Neutrophil (primary cell): ENCODE measurements around the gene PRKCQ.

Experiments
- H3K27ac ChIP-seq: fragments of 200-600 bp; sonication (generic); 2 replicates; pipeline ENCODE4 v1.5.1; 2016; ENCODE audit warnings: mild to moderate bottlenecking, moderate library complexity
- H3K27me3 ChIP-seq: fragments of 200-600 bp; sonication (generic); 2 replicates; pipeline ENCODE4 v1.6.0; 2016; ENCODE audit warnings: mild to moderate bottlenecking
- H3K36me3 ChIP-seq: fragments of 200-600 bp; sonication (generic); 2 replicates; pipeline ENCODE4 v1.5.1; 2017
- H3K4me1 ChIP-seq, 2 experiments: fragments of 200-600 bp in 1 of 2; sonication (generic) in 1 of 2; 1 replicate in 1 of 2; 2 replicates in 1 of 2; pipeline versions ENCODE4 v1.5.1 to v1.6.1; 2013 to 2016; ENCODE audit warnings: low read depth in 1 of 2, low read length in 1 of 2, mild to moderate bottlenecking in 1 of 2, moderate library complexity in 1 of 2; ENCODE audit not compliant: control insufficient read depth in 1 of 2, insufficient read depth in 1 of 2
- H3K4me3 ChIP-seq, 2 experiments: fragments of 200-600 bp in 1 of 2; sonication (generic) in 1 of 2; 1 replicate in 1 of 2; 2 replicates in 1 of 2; pipeline ENCODE4 v1.5.1; 2013 to 2016; ENCODE audit warnings: low read depth in 1 of 2, low read length in 1 of 2, mild to moderate bottlenecking in 1 of 2, moderate library complexity in 1 of 2
- H3K9me3 ChIP-seq: fragments of 200-600 bp; sonication (generic); 2 replicates; pipeline ENCODE4 v1.5.1; 2016
- CTCF ChIP-seq: fragments of 200-600 bp; sonication (generic); IDR thresholded peaks from 2 replicates; pipeline ENCODE4 v1.5.1; 2016; ENCODE audit warnings: antibody characterized with exemption

The PRKCQ gene

GRCh38 chr10:6499974-6500373 is 80.1 kb downstream of the PRKCQ start:
- Histone ChIP-seq H3K4me1 (peaks cover 7 to 9% of the 10 kb centered on the region in 2 experiments), H3K4me3 (no peak overlapping the region), H3K36me3 (no peaks in the 10 kb centered on the region), H3K27ac (no peak overlapping the region), H3K27me3 (no peaks in the 10 kb centered on the region), H3K9me3 (no peaks in the 10 kb centered on the region)
- TF ChIP-seq CTCF, result no peak

- H3K4me3 ChIP-seq, result no peak overlapping the region
- no peaks in the 10 kb centered on the region for H3K36me3 ChIP-seq
- H3K9me3 ChIP-seq, result no peaks in the 10 kb centered on the region
- H3K4me1 ChIP-seq, result peaks cover 7 to 9% of the 10 kb centered on the region in 2 experiments
- no peak overlapping the region for H3K27ac ChIP-seq
- no peaks in the 10 kb centered on the region for H3K27me3 ChIP-seq
- TF ChIP-seq CTCF, result no peak
Measured at GRCh38 chr10:6498771-6499170, 81.3 kb downstream of the PRKCQ start.

- Histone ChIP-seq H3K36me3 (no peaks in the 10 kb centered on the region), H3K4me1 (peaks cover 7 to 9% of the 10 kb centered on the region in 2 experiments), H3K27ac (no peak overlapping the region), H3K4me3 (no peak overlapping the region), H3K27me3 (no peaks in the 10 kb centered on the region), H3K9me3 (no peaks in the 10 kb centered on the region)
- no peak for TF ChIP-seq CTCF
Measured at GRCh38 chr10:6497620-6498019, 82.5 kb downstream of the PRKCQ start.

- H3K4me3 ChIP-seq, result no peak overlapping the region
- H3K27ac ChIP-seq, result peak overlapping the region; percentile 38
- no peaks in the 10 kb centered on the region for H3K36me3 ChIP-seq
- no peaks in the 10 kb centered on the region for H3K27me3 ChIP-seq
- H3K4me1 ChIP-seq, result peaks cover 5 to 7% of the 10 kb centered on the region in 2 experiments
- no peaks in the 10 kb centered on the region for H3K9me3 ChIP-seq
- TF ChIP-seq CTCF, result no peak
Measured at GRCh38 chr10:6494936-6495592, 85.0 kb downstream of the PRKCQ start.

GRCh38 chr10:6494442-6494819 is 85.6 kb downstream of the PRKCQ start:
- Histone ChIP-seq H3K27me3 (no peaks in the 10 kb centered on the region), H3K4me1 (peaks cover 5 to 7% of the 10 kb centered on the region in 2 experiments), H3K36me3 (no peaks in the 10 kb centered on the region), H3K9me3 (no peaks in the 10 kb centered on the region), H3K4me3 (no peak overlapping the region), H3K27ac (no peak overlapping the region)
- no peak for TF ChIP-seq CTCF
